Measurements from ENCODE around the gene RUNX1. TPM values are rescaled to one million over a fixed set of nuclear protein-coding genes. Genes with fewer than 3 reads are reported as not detected.
"Not testable (repeated sequence)": the region's sequence is repeated elsewhere in the genome, so short reads cannot be mapped to it uniquely, and the experiment has no call there.

The RUNX1 gene
- polyA plus RNA-seq, 1 donor, result 9.2 TPM

- H3K4me1 ChIP-seq (ENCODE audit: control insufficient read depth, insufficient read depth, low read length), result peaks cover 3% of the 10 kb centered on the region
- H3K27me3 ChIP-seq (ENCODE audit: control insufficient read depth, insufficient read depth, low read length), result no peaks in the 10 kb centered on the region
- no peaks in the 10 kb centered on the region for H3K36me3 ChIP-seq (ENCODE audit: control insufficient read depth, insufficient read depth, low read length)
- no CpG with 5 or more reads among the region's 2 CpGs for WGBS (ENCODE audit: insufficient coverage, low lambda C conversion rate)
- no peak for DNase-seq
- no peak overlapping the region for H3K27ac ChIP-seq (ENCODE audit: low read length)
- H3K9me3 ChIP-seq (ENCODE audit: control insufficient read depth, low read depth, low read length), result no peaks in the 10 kb centered on the region
- no peak overlapping the region for H3K4me3 ChIP-seq (ENCODE audit: low read length)
Measured at GRCh38 chr21:34960687-34961086, 88.4 kb downstream of the RUNX1 start.

GRCh38 chr21:34959607-34960006 is 89.5 kb downstream of the RUNX1 start:
- DNase-seq, result no peak
- Histone ChIP-seq H3K9me3 (ENCODE audit: control insufficient read depth, low read depth, low read length) (no peaks in the 10 kb centered on the region), H3K27ac (ENCODE audit: low read length) (no peak overlapping the region), H3K36me3 (ENCODE audit: control insufficient read depth, insufficient read depth, low read length) (no peaks in the 10 kb centered on the region), H3K27me3 (ENCODE audit: control insufficient read depth, insufficient read depth, low read length) (no peaks in the 10 kb centered on the region), H3K4me1 (ENCODE audit: control insufficient read depth, insufficient read depth, low read length) (peaks cover 3% of the 10 kb centered on the region), H3K4me3 (ENCODE audit: low read length) (no peak overlapping the region)
- WGBS (ENCODE audit: insufficient coverage, low lambda C conversion rate), result 83% methylated on average over 1 of the region's 1 CpG

GRCh38 chr21:34958040-34958439 is 91.1 kb downstream of the RUNX1 start:
- Histone ChIP-seq H3K4me3 (ENCODE audit: low read length) (no peak overlapping the region), H3K36me3 (ENCODE audit: control insufficient read depth, insufficient read depth, low read length) (no peaks in the 10 kb centered on the region), H3K27me3 (ENCODE audit: control insufficient read depth, insufficient read depth, low read length) (no peaks in the 10 kb centered on the region), H3K27ac (ENCODE audit: low read length) (no peak overlapping the region), H3K9me3 (ENCODE audit: control insufficient read depth, low read depth, low read length) (no peaks in the 10 kb centered on the region), H3K4me1 (ENCODE audit: control insufficient read depth, insufficient read depth, low read length) (peaks cover 3% of the 10 kb centered on the region)
- no CpG with 5 or more reads among the region's 4 CpGs for WGBS (ENCODE audit: insufficient coverage, low lambda C conversion rate)
- no peak for DNase-seq

DNA sequence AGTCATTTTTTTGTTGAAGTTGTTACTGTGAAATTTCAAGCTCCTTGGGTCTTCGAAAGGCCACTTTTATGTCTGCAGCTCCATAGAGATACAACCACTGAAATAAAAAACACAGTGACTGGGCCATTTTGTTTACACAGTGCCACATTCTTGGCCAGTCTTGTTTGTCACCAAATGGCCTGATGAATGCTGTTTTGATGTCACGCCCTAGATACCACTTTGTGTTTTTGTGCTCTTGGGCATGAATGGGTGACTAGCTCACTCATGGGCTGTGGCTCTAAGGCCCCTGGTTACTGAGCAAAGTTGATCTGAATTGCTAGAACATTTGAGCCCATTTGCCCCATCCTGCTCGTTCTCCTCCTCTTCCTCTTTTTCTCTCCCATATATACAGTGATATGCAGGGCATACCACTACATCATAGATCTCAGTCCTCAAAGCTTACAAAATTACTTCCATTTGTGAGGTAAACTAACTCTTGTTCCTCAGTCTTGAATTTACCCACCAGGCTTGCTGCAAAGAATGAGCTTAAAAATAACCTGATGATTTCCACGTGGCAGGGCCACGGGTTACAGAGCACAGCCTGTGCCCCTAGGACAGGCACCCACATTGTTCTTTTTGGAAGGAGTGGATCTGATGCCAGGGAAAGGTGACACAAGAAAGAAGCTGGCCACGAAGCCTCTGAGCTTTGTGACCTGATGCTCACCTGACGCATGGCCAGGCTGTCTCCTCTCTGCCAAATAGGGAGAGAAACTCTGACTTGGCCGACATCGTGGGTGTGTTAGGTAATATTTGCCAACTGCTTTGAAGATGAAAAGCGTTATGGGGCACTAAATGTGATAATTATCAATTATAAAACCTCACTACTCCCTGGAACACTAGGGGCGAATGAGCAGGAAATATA is 92.4 kb downstream of the RUNX1 start:
- Histone ChIP-seq H3K4me3 (ENCODE audit: low read length) (no peak overlapping the region), H3K9me3 (ENCODE audit: control insufficient read depth, low read depth, low read length) (no peaks in the 10 kb centered on the region), H3K4me1 (ENCODE audit: control insufficient read depth, insufficient read depth, low read length) (no peaks in the 10 kb centered on the region), H3K36me3 (ENCODE audit: control insufficient read depth, insufficient read depth, low read length) (no peaks in the 10 kb centered on the region), H3K27ac (ENCODE audit: low read length) (no peak overlapping the region), H3K27me3 (ENCODE audit: control insufficient read depth, insufficient read depth, low read length) (no peaks in the 10 kb centered on the region)
- no CpG with 5 or more reads among the region's 11 CpGs for whole genome bisulfite sequencing (ENCODE audit: insufficient coverage, low lambda C conversion rate)
- DNase-seq, result no peak

DNA sequence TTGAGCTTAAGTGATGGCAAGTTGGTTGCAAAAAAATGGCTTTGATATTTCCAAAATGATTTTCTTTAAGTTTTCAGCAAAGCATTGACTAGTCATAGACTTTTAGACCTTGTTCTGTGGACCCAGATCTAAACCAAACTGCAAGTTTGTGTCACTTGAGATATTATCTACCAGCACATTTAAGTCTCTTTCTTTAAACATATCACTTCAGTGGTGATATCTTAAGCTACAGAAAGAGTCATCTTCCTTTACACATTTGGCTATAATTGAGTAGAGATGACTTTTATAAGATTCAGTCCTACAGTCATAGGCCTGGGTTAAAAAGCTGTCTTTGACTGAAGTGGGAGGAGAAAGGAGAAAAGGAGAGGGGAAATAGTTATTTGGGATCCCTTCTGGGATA is 95.2 kb downstream of the RUNX1 start:
- Histone ChIP-seq H3K9me3 (ENCODE audit: control insufficient read depth, low read depth, low read length) (no peaks in the 10 kb centered on the region), H3K4me3 (ENCODE audit: low read length) (no peak overlapping the region), H3K27ac (ENCODE audit: low read length) (no peak overlapping the region), H3K36me3 (ENCODE audit: control insufficient read depth, insufficient read depth, low read length) (no peaks in the 10 kb centered on the region), H3K27me3 (ENCODE audit: control insufficient read depth, insufficient read depth, low read length) (no peaks in the 10 kb centered on the region), H3K4me1 (ENCODE audit: control insufficient read depth, insufficient read depth, low read length) (no peaks in the 10 kb centered on the region)
- DNase-seq, result no peak

DNA sequence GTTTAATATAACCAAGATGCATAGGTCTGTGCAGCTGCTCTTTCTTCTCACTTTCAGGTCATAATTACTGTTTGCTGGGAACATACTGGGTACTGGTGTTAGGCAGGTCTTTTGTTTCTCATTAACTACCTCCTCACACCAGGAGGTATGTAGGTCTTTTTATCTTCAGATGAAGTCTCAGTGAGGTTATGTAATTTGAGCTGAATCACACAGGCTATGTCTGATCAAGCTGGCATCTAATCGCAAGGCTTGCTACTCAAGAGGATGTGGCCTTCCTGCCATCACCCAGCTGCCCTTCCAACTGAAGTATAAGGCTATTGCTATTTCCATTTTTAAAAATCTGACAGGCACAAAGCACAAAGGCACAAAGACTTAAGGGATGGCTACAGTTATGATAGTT is 96.4 kb downstream of the RUNX1 start:
- no peak overlapping the region for H3K4me3 ChIP-seq (ENCODE audit: low read length)
- H3K36me3 ChIP-seq (ENCODE audit: control insufficient read depth, insufficient read depth, low read length), result no peaks in the 10 kb centered on the region
- no peak overlapping the region for H3K27ac ChIP-seq (ENCODE audit: low read length)
- no peaks in the 10 kb centered on the region for H3K27me3 ChIP-seq (ENCODE audit: control insufficient read depth, insufficient read depth, low read length)
- H3K9me3 ChIP-seq (ENCODE audit: control insufficient read depth, low read depth, low read length), result no peaks in the 10 kb centered on the region
- no peak for DNase-seq
- H3K4me1 ChIP-seq (ENCODE audit: control insufficient read depth, insufficient read depth, low read length), result no peaks in the 10 kb centered on the region
- no CpG with 5 or more reads among the region's 1 CpG for WGBS (ENCODE audit: insufficient coverage, low lambda C conversion rate)

DNA sequence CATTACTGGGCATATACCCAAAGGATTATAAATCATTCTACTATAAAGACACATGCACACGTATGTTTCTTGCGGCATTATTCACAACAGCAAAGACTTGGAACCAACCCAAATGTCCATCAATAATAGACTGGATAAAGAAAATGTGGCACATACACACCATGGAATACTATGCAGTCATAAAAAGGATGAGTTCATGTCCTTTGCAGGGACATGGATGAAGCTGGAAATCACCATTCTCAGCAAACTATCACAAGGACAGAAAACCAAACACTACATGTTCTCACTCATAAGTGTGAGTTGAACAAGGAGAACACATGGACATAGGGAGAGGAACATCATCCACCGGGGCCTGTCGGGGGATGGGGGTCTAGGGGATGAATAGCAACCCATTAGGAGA is 97.2 kb downstream of the RUNX1 start:
- H3K4me1 ChIP-seq (ENCODE audit: control insufficient read depth, insufficient read depth, low read length); H3K27me3 ChIP-seq (ENCODE audit: control insufficient read depth, insufficient read depth, low read length); H3K4me3 ChIP-seq (ENCODE audit: low read length); H3K9me3 ChIP-seq (ENCODE audit: control insufficient read depth, low read depth, low read length); DNase-seq; H3K36me3 ChIP-seq (ENCODE audit: control insufficient read depth, insufficient read depth, low read length); H3K27ac ChIP-seq (ENCODE audit: low read length): not testable (repeated sequence)
- WGBS (ENCODE audit: insufficient coverage, low lambda C conversion rate), result no CpG with 5 or more reads among the region's 4 CpGs

DNA sequence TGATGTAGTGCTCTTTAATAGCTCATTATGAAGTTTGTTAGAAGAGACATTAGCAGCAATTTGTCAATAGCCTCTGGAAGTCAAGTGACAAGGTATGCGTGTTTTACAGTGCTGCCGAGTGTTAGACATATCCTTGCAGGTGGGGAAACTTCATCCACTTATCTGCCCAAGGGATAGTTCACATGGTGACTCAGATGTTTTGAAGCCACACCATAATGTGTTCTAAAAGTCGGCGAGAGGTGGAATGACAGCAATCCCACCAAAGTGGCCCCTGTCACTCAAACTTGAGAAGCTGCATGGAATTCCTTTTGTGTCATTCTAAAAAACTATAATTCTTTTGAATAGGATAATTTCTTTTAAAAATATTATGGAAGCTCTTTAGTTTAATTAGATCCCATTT is 98.1 kb downstream of the RUNX1 start:
- H3K27ac ChIP-seq (ENCODE audit: low read length), result no peak overlapping the region
- no peaks in the 10 kb centered on the region for H3K4me1 ChIP-seq (ENCODE audit: control insufficient read depth, insufficient read depth, low read length)
- no peak for DNase-seq
- no peaks in the 10 kb centered on the region for H3K36me3 ChIP-seq (ENCODE audit: control insufficient read depth, insufficient read depth, low read length)
- H3K9me3 ChIP-seq (ENCODE audit: control insufficient read depth, low read depth, low read length), result no peaks in the 10 kb centered on the region
- WGBS (ENCODE audit: insufficient coverage, low lambda C conversion rate), result 80% methylated on average over 2 of the region's 4 CpGs
- no peak overlapping the region for H3K4me3 ChIP-seq (ENCODE audit: low read length)
- no peaks in the 10 kb centered on the region for H3K27me3 ChIP-seq (ENCODE audit: control insufficient read depth, insufficient read depth, low read length)

GRCh38 chr21:34949499-34949898 is 99.6 kb downstream of the RUNX1 start:
- no peak overlapping the region for H3K27ac ChIP-seq (ENCODE audit: low read length)
- H3K4me1 ChIP-seq (ENCODE audit: control insufficient read depth, insufficient read depth, low read length), result no peaks in the 10 kb centered on the region
- H3K4me3 ChIP-seq (ENCODE audit: low read length), result no peak overlapping the region
- WGBS (ENCODE audit: insufficient coverage, low lambda C conversion rate), result no CpG with 5 or more reads among the region's 10 CpGs
- H3K9me3 ChIP-seq (ENCODE audit: control insufficient read depth, low read depth, low read length), result no peaks in the 10 kb centered on the region
- no peak for DNase-seq
- H3K27me3 ChIP-seq (ENCODE audit: control insufficient read depth, insufficient read depth, low read length), result no peaks in the 10 kb centered on the region
- no peaks in the 10 kb centered on the region for H3K36me3 ChIP-seq (ENCODE audit: control insufficient read depth, insufficient read depth, low read length)

GRCh38 chr21:34949030-34949429 is 100.1 kb downstream of the RUNX1 start:
- WGBS (ENCODE audit: insufficient coverage, low lambda C conversion rate), result no CpG with 5 or more reads among the region's 4 CpGs
- no peaks in the 10 kb centered on the region for H3K9me3 ChIP-seq (ENCODE audit: control insufficient read depth, low read depth, low read length)
- DNase-seq, result no peak
- H3K27ac ChIP-seq (ENCODE audit: low read length), result no peak overlapping the region
- H3K36me3 ChIP-seq (ENCODE audit: control insufficient read depth, insufficient read depth, low read length), result no peaks in the 10 kb centered on the region
- no peaks in the 10 kb centered on the region for H3K4me1 ChIP-seq (ENCODE audit: control insufficient read depth, insufficient read depth, low read length)
- H3K4me3 ChIP-seq (ENCODE audit: low read length), result no peak overlapping the region
- H3K27me3 ChIP-seq (ENCODE audit: control insufficient read depth, insufficient read depth, low read length), result no peaks in the 10 kb centered on the region

GRCh38 chr21:34948157-34948556 is 100.9 kb downstream of the RUNX1 start:
- no peaks in the 10 kb centered on the region for H3K4me1 ChIP-seq (ENCODE audit: control insufficient read depth, insufficient read depth, low read length)
- DNase-seq, result no peak
- no peaks in the 10 kb centered on the region for H3K36me3 ChIP-seq (ENCODE audit: control insufficient read depth, insufficient read depth, low read length)
- no peaks in the 10 kb centered on the region for H3K9me3 ChIP-seq (ENCODE audit: control insufficient read depth, low read depth, low read length)
- no peak overlapping the region for H3K4me3 ChIP-seq (ENCODE audit: low read length)
- WGBS (ENCODE audit: insufficient coverage, low lambda C conversion rate), result 100% methylated on average over 1 of the region's 5 CpGs
- no peaks in the 10 kb centered on the region for H3K27me3 ChIP-seq (ENCODE audit: control insufficient read depth, insufficient read depth, low read length)
- H3K27ac ChIP-seq (ENCODE audit: low read length), result no peak overlapping the region

Measured in large intestine (tissue), 3 donors.